Caco-2 (cell line): ENCODE data around the gene NPW. TPM values are rescaled to one million over a fixed set of nuclear protein-coding genes. Genes with fewer than 3 reads are reported as not detected.
A peak's percentile ranks its signal among the peaks of the same experiment; 100 is the strongest.

Experiments used
- BruUV-seq: library from RNA; stranded (reverse); fragments of 400-500 nt; replicated peaks from 2 replicates; lab custom pipeline; 2021; lab: Mats Ljungman, UMichigan
- CTCF ChIA-PET: fragments of 300-600 bp; sonication (Branson Sonifier 250); formaldehyde crosslinking; loops from one replicate; lab custom pipeline; 2022; ENCODE audit warnings: antibody characterized with exemption; lab: Charles Lee
- POLR2A ChIA-PET: fragments of 300-600 bp; sonication (Branson Sonifier 250); formaldehyde crosslinking; loops from one replicate; lab custom pipeline; 2022; ENCODE audit warnings: antibody characterized with exemption; lab: Charles Lee
- DNase-seq, 2 experiments: peaks; one replicate each; pipeline versions ENCODE4 v3.0.0 to v3.0.0-alpha.2; 2020 to 2022
- H3K27me3 ChIP-seq: replicated peaks from 2 replicates; pipeline ENCODE4 v1.6.0; 2011; ENCODE audit warnings: low read length; ENCODE audit not compliant: control insufficient read depth, insufficient read depth
- H3K36me3 ChIP-seq: 2 replicates; pipeline ENCODE4 v1.5.1; 2011; ENCODE audit warnings: low read length; ENCODE audit not compliant: control insufficient read depth, insufficient read depth
- H3K4me1 ChIP-seq: fragments of 250-450 bp; sonication (Bioruptor Pico); 2 replicates; pipeline ENCODE4 v1.5.1; 2020; ENCODE audit warnings: mild to moderate bottlenecking
- H3K4me3 ChIP-seq: 2 replicates; pipeline ENCODE4 v1.5.1; 2011; ENCODE audit warnings: low read depth, mild to moderate bottlenecking, control low read depth, low read length
- H3K9me3 ChIP-seq: fragments of 250-450 bp; sonication (Bioruptor Pico); 2 replicates; pipeline ENCODE4 v1.5.1; 2020; ENCODE audit warnings: mild to moderate bottlenecking, moderate library complexity
- H3K27ac Mint-ChIP-seq: one replicate; pipeline ENCODE4 v1.8.0; 2022; ENCODE audit warnings: mixed read lengths; ENCODE audit not compliant: unreplicated experiment
- H3K27me3 Mint-ChIP-seq: one replicate; pipeline ENCODE4 v1.8.0; 2022; ENCODE audit warnings: mixed read lengths; ENCODE audit not compliant: insufficient read depth, unreplicated experiment
- H3K36me3 Mint-ChIP-seq: one replicate; pipeline ENCODE4 v1.8.0; 2022; ENCODE audit warnings: mild to moderate bottlenecking, mixed read lengths; ENCODE audit not compliant: insufficient read depth, unreplicated experiment
- H3K4me1 Mint-ChIP-seq: one replicate; pipeline ENCODE4 v1.8.0; 2022; ENCODE audit warnings: low read depth, mixed read lengths; ENCODE audit not compliant: unreplicated experiment
- H3K4me3 Mint-ChIP-seq: one replicate; pipeline ENCODE4 v1.8.0; 2022; ENCODE audit warnings: mild to moderate bottlenecking, moderate library complexity, mixed read lengths; ENCODE audit not compliant: unreplicated experiment
- H3K9me3 Mint-ChIP-seq: one replicate; pipeline ENCODE4 v1.8.0; 2022; ENCODE audit warnings: mixed read lengths; ENCODE audit not compliant: unreplicated experiment
- intact Hi-C: fragments of 100-400 bp; cut with micrococcal nuclease; formaldehyde crosslinking; loops from one replicate; pipeline ENCODE4 v1.10.0; 2022; ENCODE audit not compliant: unreplicated experiment
- total RNA-seq: library from RNA; stranded (reverse); gene quantifications from 2 replicates; pipeline ENCODE4 v1.2.3, GENCODE V29; 2022
- TF ChIP-seq, protein P1 (sequence below), 2 experiments: fragments of 200-600 bp in 1 of 2; IDR thresholded peaks; 1 replicate in 1 of 2; 2 replicates in 1 of 2; pipeline versions ENCODE4 v1.5.1 to v1.8.0; 2011 to 2022; ENCODE audit warnings: antibody characterized with exemption in 1 of 2, control low read depth in 1 of 2, inconsistent platforms in 1 of 2, low read depth in 1 of 2, low read length in 1 of 2, mild to moderate bottlenecking in 1 of 2, moderate library complexity in 1 of 2; ENCODE audit not compliant: insufficient read depth in 1 of 2, severe bottlenecking in 1 of 2, unreplicated experiment in 1 of 2

The NPW gene
- total RNA-seq, 1 experiment from 2014 or later, result 6.1 TPM

DNA sequence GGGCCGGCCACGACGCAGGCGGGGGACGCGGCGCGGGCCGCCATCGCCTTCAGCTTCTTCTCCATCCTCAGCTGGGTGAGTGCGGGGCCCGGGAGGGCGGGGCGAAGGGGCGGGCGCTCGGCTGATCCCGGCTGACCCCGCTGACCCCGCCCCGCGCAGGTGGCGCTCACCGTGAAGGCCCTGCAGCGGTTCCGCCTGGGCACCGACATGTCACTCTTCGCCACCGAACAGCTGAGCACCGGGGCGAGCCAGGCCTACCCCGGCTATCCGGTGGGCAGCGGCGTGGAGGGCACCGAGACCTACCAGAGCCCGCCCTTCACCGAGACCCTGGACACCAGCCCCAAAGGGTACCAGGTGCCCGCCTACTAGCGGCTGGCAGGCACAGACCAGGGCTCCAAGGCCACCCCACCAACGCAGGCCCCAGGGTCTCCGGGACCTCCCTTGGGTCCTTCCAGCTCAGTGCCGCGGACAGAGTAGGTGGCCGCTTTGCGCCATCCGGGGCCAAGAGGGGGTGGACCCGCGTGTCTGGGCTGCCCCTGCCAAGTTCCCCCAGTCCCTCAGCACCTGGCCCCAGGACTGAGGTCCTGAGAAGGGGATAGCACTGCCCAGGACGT, 26.8 kb upstream of the NPW start:
- ChIA-PET CTCF (no interaction called here), POLR2A (interaction anchor here (0.5 kb wide), 1 partner anchor 18 kb away, joined by 5 read pairs; no protein-coding TSS in a partner anchor)
- no peaks in the 10 kb centered on the region for H3K9me3 ChIP-seq
- Mint-ChIP-seq H3K9me3 (no peaks in the 10 kb centered on the region), H3K4me3 (no peak overlapping the region), H3K36me3 (peaks cover 11% of the 10 kb centered on the region), H3K4me1 (peaks cover 7% of the 10 kb centered on the region), H3K27ac (no peak overlapping the region), H3K27me3 (no peaks in the 10 kb centered on the region)
- no peaks in the 10 kb centered on the region for H3K27me3 ChIP-seq
- H3K36me3 ChIP-seq, result no peaks in the 10 kb centered on the region
- no peak for DNase-seq
- peaks cover 8% of the 10 kb centered on the region; the same call in 1 of the 2 replicates for H3K4me1 ChIP-seq
- no TSS peak for BruUV-seq
- H3K4me3 ChIP-seq, result no peak overlapping the region
- TF ChIP-seq, protein P1, sequence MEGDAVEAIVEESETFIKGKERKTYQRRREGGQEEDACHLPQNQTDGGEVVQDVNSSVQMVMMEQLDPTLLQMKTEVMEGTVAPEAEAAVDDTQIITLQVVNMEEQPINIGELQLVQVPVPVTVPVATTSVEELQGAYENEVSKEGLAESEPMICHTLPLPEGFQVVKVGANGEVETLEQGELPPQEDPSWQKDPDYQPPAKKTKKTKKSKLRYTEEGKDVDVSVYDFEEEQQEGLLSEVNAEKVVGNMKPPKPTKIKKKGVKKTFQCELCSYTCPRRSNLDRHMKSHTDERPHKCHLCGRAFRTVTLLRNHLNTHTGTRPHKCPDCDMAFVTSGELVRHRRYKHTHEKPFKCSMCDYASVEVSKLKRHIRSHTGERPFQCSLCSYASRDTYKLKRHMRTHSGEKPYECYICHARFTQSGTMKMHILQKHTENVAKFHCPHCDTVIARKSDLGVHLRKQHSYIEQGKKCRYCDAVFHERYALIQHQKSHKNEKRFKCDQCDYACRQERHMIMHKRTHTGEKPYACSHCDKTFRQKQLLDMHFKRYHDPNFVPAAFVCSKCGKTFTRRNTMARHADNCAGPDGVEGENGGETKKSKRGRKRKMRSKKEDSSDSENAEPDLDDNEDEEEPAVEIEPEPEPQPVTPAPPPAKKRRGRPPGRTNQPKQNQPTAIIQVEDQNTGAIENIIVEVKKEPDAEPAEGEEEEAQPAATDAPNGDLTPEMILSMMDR (IDR thresholded peaks at IDR 0.05; ENCODE audit: insufficient read depth in 1 of 2, low read depth in 1 of 2, low read length in 1 of 2, severe bottlenecking in 1 of 2, unreplicated experiment in 1 of 2), result no peak
- intact Hi-C loops, result no loop called here

GRCh38 chr16:1993731-1994131, 25.9 kb upstream of the NPW start:
- Mint-ChIP-seq H3K36me3 (peaks cover 20% of the 10 kb centered on the region), H3K4me3 (peak overlapping the region; percentile 46), H3K27ac (peak overlapping the region; percentile 39), H3K4me1 (peaks cover 2% of the 10 kb centered on the region), H3K27me3 (no peaks in the 10 kb centered on the region), H3K9me3 (no peaks in the 10 kb centered on the region)
- peaks cover 8% of the 10 kb centered on the region; the same call in 1 of the 2 replicates for H3K4me1 ChIP-seq
- no peak for DNase-seq
- H3K4me3 ChIP-seq, result no peak overlapping the region
- ChIA-PET POLR2A (no interaction called here), CTCF (interaction anchor here (1.5 kb wide), 1 partner anchor 11 kb away, joined by 4 read pairs; no protein-coding TSS in a partner anchor)
- no TSS peak for BruUV-seq
- H3K36me3 ChIP-seq, result no peaks in the 10 kb centered on the region
- H3K27me3 ChIP-seq, result no peaks in the 10 kb centered on the region
- intact Hi-C loops, result no loop called here
- TF ChIP-seq, protein P1 (IDR thresholded peaks at IDR 0.05; ENCODE audit: insufficient read depth in 1 of 2, low read depth in 1 of 2, low read length in 1 of 2, severe bottlenecking in 1 of 2, unreplicated experiment in 1 of 2), result no peak
- H3K9me3 ChIP-seq, result no peaks in the 10 kb centered on the region

GRCh38 chr16:1997494-1998359, 21.9 kb upstream of the NPW start:
- Mint-ChIP-seq H3K4me3 (no peak overlapping the region), H3K36me3 (peaks cover 49% of the 10 kb centered on the region), H3K27ac (no peak overlapping the region), H3K9me3 (no peaks in the 10 kb centered on the region), H3K4me1 (no peaks in the 10 kb centered on the region), H3K27me3 (no peaks in the 10 kb centered on the region)
- TF ChIP-seq, protein P1 (IDR thresholded peaks at IDR 0.05; ENCODE audit: insufficient read depth in 1 of 2, low read depth in 1 of 2, low read length in 1 of 2, severe bottlenecking in 1 of 2, unreplicated experiment in 1 of 2), result no peak
- DNase-seq, result no peak
- BruUV-seq, result no TSS peak
- no peak overlapping the region for H3K4me3 ChIP-seq
- no peaks in the 10 kb centered on the region for H3K4me1 ChIP-seq
- POLR2A ChIA-PET, result no interaction called here
- H3K36me3 ChIP-seq, result peaks cover 2% of the 10 kb centered on the region; the same call in 1 of the 2 replicates
- H3K27me3 ChIP-seq, result no peaks in the 10 kb centered on the region
- no peaks in the 10 kb centered on the region for H3K9me3 ChIP-seq
- CTCF ChIA-PET, result no interaction called here
- intact Hi-C loops, result no loop called here
